G401.6 (cell line): ENCODE data around the gene CASZ1.

Source experiments
- FAIRE-seq: peaks from 2 replicates; lab custom pipeline; 2012; peaks lifted over from hg19 to GRCh38; lab: Jason Lieb, UNC

The CASZ1 gene

DNA sequence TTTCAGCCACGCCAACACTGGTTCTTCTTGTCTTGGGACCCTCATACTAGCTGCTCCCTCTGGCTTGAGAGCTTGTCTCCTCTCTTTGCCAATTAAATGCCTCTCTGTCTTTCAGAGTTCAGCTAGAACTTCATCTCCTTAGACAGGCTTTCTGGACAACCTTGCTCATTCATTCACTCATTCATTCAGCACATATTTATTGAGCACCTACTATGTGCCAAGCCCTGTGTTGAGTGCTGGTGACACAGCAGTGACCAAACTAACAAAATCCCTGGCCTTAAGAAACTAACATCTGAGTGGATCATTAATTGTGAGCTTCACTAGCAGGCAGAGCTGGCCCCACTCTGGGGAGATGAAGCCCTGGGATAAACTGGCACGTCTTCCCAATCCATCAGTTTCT lies 24.9 kb upstream of the CASZ1 start:
- FAIRE-seq = no peak

DNA sequence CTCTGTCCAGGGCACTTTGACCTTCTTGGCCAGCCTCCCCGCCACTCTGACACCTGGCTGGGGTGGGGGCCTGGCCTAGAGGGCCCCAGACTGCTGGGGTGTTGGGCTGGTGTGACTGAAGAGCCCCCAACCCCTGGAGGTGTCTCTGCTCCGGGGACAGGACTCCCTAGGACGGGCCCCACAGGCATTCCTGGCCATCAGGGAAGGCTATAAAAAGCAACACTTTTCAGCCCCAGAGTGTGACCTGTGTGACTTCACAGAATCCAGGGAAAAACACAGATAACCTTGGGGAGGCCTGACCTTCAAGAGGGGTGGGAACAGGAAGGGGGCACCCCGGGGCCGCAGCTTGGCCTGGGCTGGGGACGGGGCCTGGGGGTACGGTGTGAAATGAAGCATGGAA lies 24.0 kb upstream of the CASZ1 start:
- FAIRE-seq = no peak

DNA sequence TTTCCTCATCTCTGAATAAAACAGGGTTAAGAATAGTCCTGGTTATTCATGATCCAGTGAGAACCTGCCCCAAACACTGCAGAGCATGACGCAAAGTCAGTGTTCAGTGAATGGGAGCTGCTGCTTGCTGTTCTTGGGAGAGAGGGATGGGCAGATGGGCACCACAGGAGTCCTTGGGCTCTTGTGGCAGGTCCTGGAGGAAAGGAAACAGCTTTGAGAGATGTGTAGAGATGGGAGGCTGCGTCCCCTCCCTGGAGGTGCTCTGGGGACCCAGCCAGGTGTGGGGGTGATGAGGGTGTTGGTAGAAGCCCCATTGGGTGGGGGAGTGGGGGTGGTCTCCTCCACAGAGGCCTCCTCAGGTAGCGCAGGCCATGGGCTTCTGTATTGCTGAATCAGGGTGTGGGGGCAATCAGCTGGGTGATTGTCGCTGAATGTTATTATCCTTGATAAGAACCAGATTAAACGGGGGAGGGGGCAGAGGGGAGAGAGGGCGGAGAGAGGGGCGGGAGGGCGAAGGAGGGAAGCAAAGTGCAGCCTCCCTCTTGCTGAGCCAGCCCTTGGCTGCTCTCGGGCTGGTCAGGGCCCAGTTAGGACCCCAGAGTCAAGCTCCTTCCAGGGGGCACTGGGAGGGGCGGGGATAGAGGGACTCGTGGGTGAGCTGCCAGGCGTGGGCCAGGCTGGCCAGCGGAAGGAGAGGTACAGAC lies 22.9 kb upstream of the CASZ1 start:
- FAIRE-seq = no peak

DNA sequence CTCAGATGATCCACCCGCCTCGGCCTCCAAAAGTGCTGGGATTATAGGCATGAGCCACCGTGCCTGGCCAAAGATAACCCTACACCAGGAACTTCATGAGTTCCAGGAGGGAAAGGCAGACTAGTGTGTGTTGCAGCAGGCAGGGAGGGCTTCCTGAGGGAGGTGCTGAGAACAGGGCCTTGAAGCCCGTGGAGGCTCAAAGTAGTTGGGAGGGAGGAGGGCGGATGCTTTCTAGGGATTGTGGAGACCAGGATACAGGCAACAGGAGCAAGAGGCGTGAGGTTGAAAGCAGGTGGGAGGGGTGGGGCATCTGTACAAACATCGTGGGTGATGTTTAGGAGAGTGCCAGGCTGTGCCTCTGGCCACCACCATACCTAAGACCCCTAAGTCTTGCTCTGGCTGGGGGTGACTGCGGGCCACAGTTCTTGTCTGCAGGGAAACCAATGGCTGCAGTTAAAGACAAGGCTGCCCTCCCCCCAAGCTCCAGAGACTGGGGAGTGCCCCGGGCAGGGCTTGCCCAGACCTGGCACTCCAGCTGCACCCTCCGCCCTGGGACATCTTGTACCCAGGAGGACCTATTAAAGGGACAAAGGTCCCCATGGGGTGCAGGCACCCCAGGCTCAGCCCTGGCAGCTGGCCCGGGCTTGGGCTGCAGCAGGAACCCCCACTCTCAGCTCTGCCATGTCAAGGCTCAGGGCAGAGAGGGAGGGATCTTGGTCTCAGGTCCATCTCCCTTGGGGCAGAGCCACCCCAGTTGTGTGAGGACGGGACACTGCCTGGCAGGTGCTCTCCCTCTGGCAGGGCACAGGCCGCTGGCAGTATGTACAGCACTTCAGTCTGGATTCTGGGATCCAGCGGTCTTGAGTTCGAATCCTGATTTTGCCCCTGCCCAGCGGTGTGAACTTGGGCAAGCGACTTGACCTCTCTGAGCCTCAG lies 22.1 kb upstream of the CASZ1 start:
- no peak for FAIRE-seq

DNA sequence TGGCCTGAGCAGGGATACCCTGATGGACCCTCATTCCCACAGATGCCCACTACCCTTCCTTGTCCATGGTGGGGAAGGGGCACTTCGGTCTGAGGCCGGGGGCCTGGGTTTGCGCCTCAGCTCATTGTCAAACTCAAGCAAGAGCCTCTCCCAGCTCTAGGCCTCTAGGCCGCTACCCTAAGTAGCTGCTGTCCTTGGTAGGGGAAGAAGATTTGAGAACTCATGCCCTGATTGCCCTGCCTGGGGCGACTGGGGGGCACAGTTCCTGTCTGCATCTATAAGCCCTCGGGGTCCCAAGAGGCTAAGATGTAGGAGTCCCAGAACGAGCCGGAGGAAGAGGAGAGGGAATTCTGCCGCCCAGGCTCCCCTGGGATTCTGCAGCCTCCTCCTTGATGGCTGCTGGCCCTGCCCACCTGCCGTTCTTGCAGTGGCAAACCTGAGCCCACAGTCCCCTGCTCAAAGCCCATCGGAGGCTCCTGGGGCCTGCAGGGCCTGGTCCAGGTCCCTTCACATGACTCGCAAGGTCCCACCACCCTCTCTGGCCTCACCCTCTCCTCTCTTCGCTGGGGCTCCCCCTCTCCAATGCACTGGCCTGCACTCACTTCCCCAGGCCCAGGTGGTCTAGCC lies 20.4 kb upstream of the CASZ1 start:
- FAIRE-seq = no peak

DNA sequence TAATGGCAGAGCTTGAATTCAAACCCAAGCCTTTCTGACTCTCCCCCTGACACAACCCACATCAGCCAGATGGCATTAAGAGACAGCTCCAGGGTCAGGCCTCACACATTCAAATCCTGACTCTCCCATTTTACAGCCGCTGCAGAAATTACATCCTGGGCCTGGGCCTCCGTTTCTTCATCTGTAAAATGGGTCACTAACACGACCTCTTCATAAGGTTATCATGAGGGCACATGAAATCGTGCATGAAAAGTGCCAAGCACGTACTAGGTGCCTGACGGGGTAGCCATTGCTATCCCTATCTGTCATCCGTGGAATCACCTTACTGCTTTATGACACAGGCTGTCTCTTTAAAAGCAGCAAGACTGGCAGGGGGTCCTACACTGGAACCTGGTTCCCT lies 19.8 kb upstream of the CASZ1 start:
- FAIRE-seq = no peak

DNA sequence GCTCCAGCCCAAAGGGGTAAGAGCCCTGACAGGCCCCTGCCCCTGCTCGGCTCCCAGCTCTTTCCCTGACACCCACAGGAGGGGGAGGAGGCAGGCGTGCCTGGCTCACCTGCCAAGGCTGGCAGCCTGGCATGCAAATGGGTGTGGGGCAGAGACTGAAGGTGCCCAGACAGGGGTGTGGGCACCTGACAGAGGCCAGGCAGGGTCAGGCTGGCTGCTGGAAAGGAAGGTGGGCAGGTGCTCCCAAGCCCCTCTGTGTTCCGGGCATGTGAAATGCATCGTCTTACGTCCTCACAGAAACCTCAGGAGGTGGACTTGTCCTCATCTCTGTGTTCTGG lies 19.4 kb upstream of the CASZ1 start:
- no peak for FAIRE-seq

DNA sequence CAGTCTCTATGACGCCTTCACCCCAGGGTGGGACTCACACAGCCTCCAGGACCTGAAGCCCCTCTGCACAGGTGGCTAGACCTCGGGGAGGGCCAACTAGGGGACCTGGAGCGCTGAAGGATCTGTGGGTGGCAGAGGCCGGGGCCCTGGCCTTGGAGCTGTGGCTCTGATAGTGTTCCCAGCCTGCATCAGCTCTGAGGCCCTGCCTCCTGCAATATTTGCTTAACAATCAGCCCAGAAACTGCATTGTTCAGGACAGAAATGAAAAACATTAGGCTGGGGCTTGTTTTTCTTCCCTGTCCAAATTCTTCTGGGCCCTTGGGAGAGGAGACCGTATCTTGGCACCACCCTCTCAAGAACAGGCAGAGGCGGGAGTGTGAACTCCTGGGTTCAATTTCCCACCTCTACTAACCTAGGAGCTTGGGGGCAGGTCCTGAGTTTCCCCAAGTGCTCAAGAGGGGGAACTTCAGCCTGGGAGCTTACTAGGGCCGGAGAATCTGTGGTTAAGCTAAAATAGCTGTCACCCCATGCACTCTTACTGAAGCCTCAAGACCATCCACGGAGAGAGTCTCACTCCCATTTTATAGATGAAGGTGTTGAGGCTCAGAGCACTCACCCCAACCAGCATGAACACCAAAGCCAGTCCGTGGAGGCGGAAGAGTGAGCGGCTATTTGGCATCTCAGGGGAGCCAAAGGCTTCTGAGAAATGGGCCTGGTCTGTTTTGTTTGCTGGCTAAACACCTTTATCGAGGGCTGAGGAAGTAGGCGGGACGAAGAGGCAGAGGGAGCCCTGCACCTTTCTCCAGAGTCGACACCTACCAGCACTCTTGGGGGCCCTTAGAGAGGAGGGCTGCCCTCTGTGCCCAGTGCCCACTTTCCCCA lies 18.8 kb upstream of the CASZ1 start:
- no peak for FAIRE-seq

DNA sequence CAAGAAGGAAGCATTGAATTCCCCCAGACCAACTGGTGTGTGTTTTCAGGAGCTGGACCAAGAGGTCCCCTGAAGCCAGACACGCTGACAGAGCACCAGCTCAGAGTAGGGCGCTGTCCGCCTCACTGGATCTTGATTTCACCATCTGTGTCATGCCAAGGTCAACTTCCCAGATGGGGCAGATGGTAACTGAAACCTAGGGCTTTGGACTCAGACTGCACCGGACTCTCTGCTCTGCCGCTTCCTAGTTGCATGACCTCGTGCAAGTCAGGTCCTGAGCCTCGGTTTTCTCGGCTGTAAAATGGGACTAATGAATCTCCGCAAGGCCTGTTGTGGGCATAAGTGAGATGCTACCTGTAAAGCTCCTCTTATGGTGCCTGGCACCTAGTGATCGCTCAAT lies 17.9 kb upstream of the CASZ1 start:
- FAIRE-seq = no peak

DNA sequence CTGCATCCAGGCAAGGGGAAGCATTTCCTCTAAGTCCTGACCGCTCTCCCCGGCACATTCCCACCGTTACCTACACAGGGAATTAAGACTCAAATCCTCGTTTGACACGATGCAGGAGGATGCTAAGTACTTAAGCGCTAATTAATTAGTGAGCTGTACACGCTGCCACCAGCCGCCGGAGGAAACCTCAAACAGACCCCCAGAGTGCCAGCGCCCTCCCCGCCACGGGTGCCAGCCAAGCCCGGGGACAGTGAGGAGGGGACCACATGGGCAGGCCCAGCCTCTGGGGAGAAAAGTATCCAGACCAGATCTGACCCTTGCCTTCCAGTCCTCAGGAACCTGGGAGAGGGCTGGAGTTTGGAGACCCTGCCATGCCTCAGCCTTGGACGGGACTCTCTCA lies 17.4 kb upstream of the CASZ1 start:
- FAIRE-seq = no peak

DNA sequence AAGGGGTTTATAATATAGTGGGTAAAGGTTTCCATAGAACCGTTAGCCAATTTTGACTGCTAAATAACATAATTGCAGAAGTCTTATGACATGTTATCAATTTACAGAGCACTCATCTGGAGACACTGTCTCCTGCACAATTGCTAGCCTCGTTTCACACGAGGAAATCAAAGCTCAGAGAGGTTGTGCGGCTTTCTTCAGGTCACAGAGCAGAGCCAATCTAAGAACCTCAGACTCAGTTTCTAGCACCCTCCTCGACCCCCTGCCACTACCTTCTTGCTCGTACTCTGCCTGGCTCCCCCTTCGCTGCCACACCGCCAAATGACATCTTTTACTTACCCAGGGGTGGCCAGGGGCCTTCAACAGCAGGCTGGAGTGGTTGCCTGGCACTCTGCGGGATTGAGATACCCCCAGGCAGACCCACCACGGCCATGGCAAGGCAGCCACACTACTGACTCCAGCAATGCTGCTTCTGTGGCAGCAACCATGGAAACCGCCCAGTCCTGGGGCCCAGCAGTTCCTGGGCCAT lies 16.0 kb upstream of the CASZ1 start:
- FAIRE-seq = no peak

DNA sequence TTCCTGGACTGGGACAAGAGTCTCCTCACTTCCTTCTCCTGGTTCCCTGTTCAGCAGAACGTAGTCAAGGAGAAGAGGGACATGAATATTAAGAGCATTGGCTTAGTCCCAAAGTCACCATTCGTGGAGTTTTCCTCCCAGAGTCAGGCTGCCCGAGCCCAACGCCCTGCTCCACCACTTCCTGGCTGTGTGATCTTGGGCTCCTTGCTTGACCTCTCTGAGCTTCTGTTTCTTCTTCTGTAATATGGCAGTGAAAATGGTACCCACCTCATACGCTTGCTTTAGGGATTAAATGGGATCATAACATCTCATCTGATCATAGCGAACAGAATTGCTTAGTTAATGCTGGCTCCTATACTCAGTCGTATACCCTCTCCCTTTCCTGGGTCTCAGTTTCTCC lies 12.0 kb upstream of the CASZ1 start:
- no peak for FAIRE-seq

DNA sequence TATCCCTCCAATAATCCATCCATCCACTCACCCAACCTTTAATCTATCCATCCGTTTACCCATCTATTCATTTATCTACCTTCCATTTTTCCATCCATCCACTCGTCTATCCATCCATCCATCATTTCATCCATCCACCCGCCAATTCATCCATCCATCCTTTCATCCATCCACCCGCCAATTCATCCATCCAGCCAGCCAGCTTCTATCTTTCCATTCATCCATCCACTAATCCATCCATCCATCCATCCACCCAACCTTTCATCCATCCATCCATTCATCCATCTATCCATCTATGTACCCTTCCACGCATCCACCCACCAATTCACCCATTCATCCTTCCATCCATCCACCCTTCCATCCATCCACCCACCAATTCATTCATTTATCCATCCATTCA lies 10.5 kb upstream of the CASZ1 start:
- no peak for FAIRE-seq

DNA sequence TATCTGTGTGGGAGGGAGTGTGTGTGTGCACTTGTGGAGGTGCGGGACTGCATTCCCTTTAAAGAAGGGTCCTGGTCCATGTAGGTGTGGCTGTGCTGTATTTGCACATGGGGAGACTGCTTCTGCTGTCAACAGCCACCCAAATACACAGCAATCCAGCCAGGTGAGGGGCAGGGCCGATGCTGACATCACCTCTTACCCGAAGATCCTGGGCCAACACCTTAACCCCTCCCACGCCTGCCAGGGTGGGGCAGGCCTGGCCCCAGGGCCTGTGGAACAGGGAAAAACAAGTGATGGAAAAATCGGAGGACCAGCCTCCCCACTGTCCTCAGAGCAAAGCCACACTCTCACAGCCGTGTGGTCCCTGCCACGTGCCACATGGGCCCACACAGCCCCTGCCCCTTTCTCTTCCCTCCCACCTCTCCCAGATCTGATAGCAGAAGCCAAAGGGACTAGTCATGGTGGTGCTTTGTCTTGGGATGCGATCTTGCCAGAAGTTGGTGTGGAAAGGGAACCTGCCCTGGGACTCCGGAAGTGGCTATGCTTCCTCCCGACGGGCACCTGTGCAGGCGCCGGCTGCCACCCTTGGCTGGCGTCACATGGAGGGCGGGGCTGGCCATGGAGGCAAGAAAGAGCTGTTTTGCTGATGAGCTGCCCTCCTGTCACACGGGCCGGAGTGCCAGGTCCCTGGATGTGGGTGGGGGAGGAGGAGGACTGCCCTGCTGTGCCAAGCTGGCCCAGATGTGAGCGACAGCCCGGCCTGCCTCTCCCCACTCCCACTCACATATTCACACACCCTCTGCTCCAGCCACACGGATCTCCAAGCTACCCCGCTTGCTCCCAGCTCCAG lies 7.8 kb upstream of the CASZ1 start:
- no peak for FAIRE-seq

DNA sequence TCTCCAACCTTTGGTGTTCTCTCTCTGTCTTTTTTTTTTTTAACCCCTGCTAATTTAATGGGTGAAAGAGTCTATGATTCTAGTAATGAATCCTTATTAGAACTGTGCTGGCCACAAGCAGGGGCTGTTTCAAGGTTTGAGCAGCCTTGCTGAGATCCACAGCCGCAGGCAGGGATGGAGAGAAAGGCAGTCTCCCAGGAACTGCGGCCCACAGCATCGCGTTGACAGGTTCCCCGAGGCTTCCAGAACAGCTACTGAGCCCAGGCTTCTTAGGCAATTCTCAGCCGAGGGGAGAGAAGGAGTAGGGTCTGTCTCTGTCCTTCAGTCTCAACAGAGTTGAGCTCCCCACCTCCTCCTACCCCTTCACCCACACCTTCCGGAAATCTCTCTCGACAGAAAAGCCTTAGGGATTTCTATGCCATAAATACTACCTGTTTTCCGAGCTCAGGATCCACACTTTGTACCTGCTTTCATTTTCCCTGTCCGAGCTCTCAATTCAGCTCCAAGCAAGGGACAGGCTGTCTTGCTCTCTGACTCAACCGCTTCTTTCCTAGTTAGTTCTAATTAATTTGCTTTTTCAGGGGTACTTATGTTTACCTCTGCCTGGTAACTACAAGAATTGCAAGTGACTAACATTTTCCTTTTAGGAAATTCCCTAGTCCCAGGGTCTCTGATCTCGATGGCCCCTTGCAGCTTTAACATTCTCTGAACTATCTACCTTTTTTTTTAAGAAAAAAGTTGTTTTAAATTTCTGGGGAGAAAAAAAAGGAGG lies 6.7 kb upstream of the CASZ1 start:
- peak; percentile 3 for FAIRE-seq

DNA sequence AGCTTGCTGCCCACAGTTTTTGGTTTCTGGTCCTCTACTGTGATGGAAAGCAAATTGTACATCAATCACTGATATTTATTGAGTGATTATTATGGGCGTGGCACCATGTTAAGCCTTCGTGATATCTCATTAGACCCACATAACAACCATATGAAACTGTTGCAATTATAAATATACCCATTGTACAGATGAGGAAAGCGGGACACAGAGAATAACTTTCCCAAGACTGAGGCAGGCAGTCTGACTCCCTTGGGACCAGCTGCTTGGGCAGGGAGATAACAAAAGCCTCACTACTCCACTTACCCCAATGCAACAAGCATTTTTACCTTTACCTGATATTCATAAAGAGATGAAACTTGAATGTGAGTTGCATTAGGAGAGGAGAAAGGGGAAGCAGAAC lies 4.3 kb upstream of the CASZ1 start:
- FAIRE-seq = no peak

DNA sequence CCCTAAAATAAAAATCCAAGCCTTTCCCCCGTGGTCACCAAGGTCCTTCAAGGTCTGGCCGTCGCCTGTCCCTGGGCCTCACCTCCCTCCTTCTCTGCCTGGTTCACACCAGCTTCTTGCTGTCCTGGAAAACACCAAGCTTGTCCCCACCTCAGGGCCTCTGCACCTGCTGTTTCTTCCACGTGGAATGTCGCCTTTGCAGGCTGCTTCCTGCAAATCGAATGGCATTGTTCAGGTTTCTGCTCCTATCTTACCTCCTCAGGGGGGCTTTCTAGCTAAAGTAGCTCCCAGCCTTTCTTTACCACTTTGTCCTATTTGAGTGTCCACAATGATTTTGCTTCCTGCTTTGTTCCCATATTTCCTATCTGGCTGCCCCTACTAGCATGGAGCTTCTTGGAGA lies 3.3 kb upstream of the CASZ1 start:
- no peak for FAIRE-seq

DNA sequence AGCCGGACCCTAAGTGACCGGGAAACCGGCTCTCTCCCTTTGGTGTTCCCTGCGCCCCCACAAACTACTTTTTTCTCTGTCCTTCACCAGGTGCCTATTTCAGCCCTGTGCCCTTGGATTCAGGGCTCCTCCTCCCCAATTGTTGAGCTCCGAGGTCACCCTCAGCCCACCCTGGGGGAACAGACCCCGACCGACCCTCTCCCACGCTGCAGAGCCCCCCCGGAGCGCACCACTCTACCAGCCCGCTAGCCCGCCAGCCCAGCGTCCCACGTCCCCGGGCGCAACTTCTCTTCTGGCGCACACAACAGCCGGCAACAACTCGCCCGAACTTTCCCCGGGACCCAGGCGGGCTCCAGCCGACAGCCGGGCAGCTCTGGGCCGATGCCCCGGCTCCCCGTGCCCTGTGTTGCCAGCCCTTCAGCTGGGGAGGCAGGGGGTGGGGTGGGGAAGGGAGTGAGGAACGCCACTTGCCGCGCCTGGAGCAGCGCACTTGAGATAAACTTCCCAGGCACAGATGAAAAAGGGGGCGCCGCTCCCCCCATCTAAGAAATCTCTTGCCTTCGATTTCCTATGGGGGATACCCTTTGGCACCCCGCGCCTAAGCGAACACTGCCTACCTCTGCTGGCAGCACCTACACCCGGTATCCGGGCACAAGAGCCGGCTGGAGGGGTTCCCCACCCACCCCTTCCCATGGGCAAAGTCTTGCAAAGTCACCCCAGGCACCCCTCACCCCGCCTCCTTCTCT lies 997 bp downstream of the CASZ1 start:
- no peak for FAIRE-seq

DNA sequence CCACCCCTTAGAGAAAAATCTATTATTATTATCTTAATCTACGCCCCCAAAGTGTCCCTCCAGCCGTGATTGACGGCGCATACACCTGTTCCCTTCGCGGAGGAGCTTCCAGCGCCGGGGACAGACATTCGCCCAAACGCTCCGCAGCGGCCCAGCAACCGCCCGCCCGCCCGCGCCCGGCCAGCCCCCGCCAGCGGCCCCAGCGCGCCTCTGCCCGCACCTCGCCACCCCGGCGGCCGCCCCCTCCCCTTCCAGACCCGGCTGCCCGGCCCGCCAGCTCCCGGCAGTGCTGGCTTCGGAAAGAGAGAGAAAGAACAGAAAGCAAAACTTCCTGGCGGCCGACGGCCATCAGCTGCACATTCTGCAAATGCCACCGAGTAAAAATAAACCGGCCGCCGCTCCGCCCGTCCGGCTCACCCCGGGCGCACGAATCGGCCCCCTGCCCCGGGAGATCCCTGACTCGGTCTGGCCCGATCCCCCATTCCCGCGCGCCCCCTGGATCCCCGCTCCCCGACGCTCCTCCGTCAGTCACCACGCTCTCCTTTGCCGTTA lies 1.6 kb downstream of the CASZ1 start:
- no peak for FAIRE-seq
